Prostate gland (tissue), 2 donors: ENCODE results near the gene TEAD3.

ENCODE experiments used
- CTCF ChIP-seq, 4 experiments: fragments of 200-600 bp in 2 of 4; fragments of 450-650 bp in 2 of 4; sonication (generic) in 2 of 4; IDR thresholded peaks; 1 replicate in 3 of 4; 2 replicates in 1 of 4; pipeline ENCODE4 v1.5.1; 2016 to 2019; ENCODE audit warnings: antibody characterized with exemption in 4 of 4, mild to moderate bottlenecking in 2 of 4, moderate library complexity in 2 of 4
- POLR2A ChIP-seq: fragments of 450-650 bp; IDR thresholded peaks from one replicate; pipeline ENCODE4 v1.6.1; 2016; ENCODE audit warnings: antibody characterized with exemption, mild to moderate bottlenecking

DNA sequence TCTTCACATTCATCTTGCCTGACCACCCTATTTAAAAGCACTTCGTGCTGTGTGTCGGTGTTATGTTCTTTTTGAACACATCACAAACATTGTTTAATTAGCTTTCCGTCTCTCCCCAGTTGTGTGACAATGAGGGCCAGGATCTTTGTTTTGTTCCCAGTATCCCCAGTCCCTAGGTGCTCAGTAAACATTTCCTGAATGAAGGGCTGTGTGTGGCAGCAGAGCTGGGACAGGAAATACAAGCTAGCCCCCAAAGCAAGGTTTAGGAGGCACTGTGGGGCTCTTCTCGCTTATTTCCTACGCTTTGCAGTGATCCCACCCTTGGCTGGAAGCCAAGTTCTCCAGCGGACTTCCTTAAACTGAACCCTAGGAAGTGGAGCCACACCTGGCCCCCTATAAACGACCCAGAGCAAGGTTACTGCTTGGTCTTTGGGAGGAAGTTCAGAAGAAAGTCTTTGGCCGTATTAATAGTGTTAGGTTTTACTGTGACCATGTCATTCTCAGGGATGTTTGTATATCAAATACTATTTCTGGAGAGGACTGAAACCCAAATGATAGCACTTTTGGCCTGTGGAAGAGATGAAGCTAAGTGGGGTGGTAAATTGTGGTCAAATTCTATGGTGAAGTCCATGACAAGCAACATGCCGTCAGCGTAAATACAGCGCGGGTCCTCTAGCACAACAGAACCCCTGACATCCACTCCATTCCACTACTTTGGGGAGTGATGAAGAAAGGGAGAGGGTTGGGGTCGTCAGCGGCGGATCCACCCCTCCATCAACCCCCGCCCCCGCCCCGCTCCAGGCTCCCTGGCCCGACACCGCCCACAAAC is 45.3 kb downstream of the TEAD3 start:
- TF ChIP-seq POLR2A = no peak
- no peak for TF ChIP-seq CTCF (IDR thresholded peaks at IDR 0.05)
